ENCODE data around the gene COL2A1. TPM values are rescaled to one million over a fixed set of nuclear protein-coding genes. Genes with fewer than 3 reads are reported as not detected.

COL2A1 gene
- total RNA-seq, 3 donors from 2014 or later = 1.6 to 3.2 TPM; not detected in 1

- no peaks in the 10 kb centered on the region for H3K4me1 ChIP-seq
- no peaks in the 10 kb centered on the region for H3K9me3 ChIP-seq
- no peak overlapping the region for H3K27ac ChIP-seq
- H3K27me3 ChIP-seq = no peaks in the 10 kb centered on the region
- H3K36me3 ChIP-seq = no peaks in the 10 kb centered on the region
- peak in 1 of 2 donors; percentile 36 for DNase-seq (ENCODE audit: low spot score in 2 of 2)
- TF ChIP-seq CTCF (IDR thresholded peaks at IDR 0.05) = no peak
- TF ChIP-seq POLR2AphosphoS5 (IDR thresholded peaks at IDR 0.05) = no peak
- TF ChIP-seq POLR2A (IDR thresholded peaks at IDR 0.05) = no peak
- no peak overlapping the region for H3K4me3 ChIP-seq
- intact Hi-C loops (cut with DNase I; ENCODE audit: low total_unique reads) = no loop called here
Observed at GRCh38 chr12:47985596-47986290, 18.5 kb downstream of the COL2A1 start.

- H3K27me3 ChIP-seq = no peaks in the 10 kb centered on the region
- H3K4me1 ChIP-seq = no peaks in the 10 kb centered on the region
- no peaks in the 10 kb centered on the region for H3K9me3 ChIP-seq
- TF ChIP-seq POLR2A (IDR thresholded peaks at IDR 0.05) (no peak), CTCF (IDR thresholded peaks at IDR 0.05) (no peak), POLR2AphosphoS5 (IDR thresholded peaks at IDR 0.05) (no peak)
- H3K27ac ChIP-seq = no peak overlapping the region
- no peaks in the 10 kb centered on the region for H3K36me3 ChIP-seq
- intact Hi-C loops (cut with DNase I; ENCODE audit: low total_unique reads) = no loop called here
- H3K4me3 ChIP-seq = no peak overlapping the region
- peak in 1 of 2 donors; percentile 40 for DNase-seq (ENCODE audit: low spot score in 2 of 2)
Observed at GRCh38 chr12:47984331-47984801, 19.9 kb downstream of the COL2A1 start.

GRCh38 chr12:47983541-47984115, 20.6 kb downstream of the COL2A1 start:
- Histone ChIP-seq H3K4me1 (no peaks in the 10 kb centered on the region), H3K27me3 (no peaks in the 10 kb centered on the region), H3K9me3 (no peaks in the 10 kb centered on the region), H3K4me3 (no peak overlapping the region), H3K36me3 (no peaks in the 10 kb centered on the region), H3K27ac (no peak overlapping the region)
- TF ChIP-seq POLR2A (IDR thresholded peaks at IDR 0.05) (no peak), CTCF (IDR thresholded peaks at IDR 0.05) (no peak), POLR2AphosphoS5 (IDR thresholded peaks at IDR 0.05) (no peak)
- intact Hi-C loops (cut with DNase I; ENCODE audit: low total_unique reads) = no loop called here
- DNase-seq (ENCODE audit: low spot score in 2 of 2) = peak in 1 of 2 donors; percentile 15

GRCh38 chr12:47982770-47983169, 21.5 kb downstream of the COL2A1 start:
- TF ChIP-seq CTCF (IDR thresholded peaks at IDR 0.05) (no peak), POLR2AphosphoS5 (IDR thresholded peaks at IDR 0.05) (no peak), POLR2A (IDR thresholded peaks at IDR 0.05) (no peak)
- peak in 1 of 2 donors; percentile 25 for DNase-seq (ENCODE audit: low spot score in 2 of 2)
- H3K9me3 ChIP-seq = no peaks in the 10 kb centered on the region
- H3K27ac ChIP-seq = no peak overlapping the region
- H3K4me1 ChIP-seq = no peaks in the 10 kb centered on the region
- no peak overlapping the region for H3K4me3 ChIP-seq
- H3K36me3 ChIP-seq = no peaks in the 10 kb centered on the region
- intact Hi-C loops (cut with DNase I; ENCODE audit: low total_unique reads) = no loop called here
- no peaks in the 10 kb centered on the region for H3K27me3 ChIP-seq

GRCh38 chr12:47982311-47982710, 22.0 kb downstream of the COL2A1 start:
- H3K4me1 ChIP-seq = no peaks in the 10 kb centered on the region
- DNase-seq (ENCODE audit: low spot score in 2 of 2) = no peak
- H3K27me3 ChIP-seq = no peaks in the 10 kb centered on the region
- H3K4me3 ChIP-seq = no peak overlapping the region
- intact Hi-C loops (cut with DNase I; ENCODE audit: low total_unique reads) = no loop called here
- no peak overlapping the region for H3K27ac ChIP-seq
- H3K36me3 ChIP-seq = no peaks in the 10 kb centered on the region
- no peaks in the 10 kb centered on the region for H3K9me3 ChIP-seq
- TF ChIP-seq POLR2A (IDR thresholded peaks at IDR 0.05) (no peak), CTCF (IDR thresholded peaks at IDR 0.05) (no peak), POLR2AphosphoS5 (IDR thresholded peaks at IDR 0.05) (no peak)
